Memory B cell (primary cell): ENCODE results near the gene PGBD5.
"Not testable (repeated sequence)": the region's sequence is repeated elsewhere in the genome, so short reads cannot be mapped to it uniquely, and the experiment has no call there.

Experiments used
- ATAC-seq: fragments of 150-1000 bp; cut with Tn5 transposase; 2 replicates; pipeline ENCODE4 v1.10.0; 2021; ENCODE audit warnings: low read depth, mild to moderate bottlenecking, moderate library complexity
- DNase-seq, 2 donors: peaks; one replicate each; pipeline ENCODE4 v3.0.0; 2022; ENCODE audit warnings: low spot score in 2 of 2
- H3K27ac Mint-ChIP-seq: one replicate; pipeline ENCODE4 v1.8.0; 2022; ENCODE audit warnings: mild to moderate bottlenecking, moderate library complexity, mixed read lengths
- H3K27me3 Mint-ChIP-seq: one replicate; pipeline ENCODE4 v1.8.0; 2022; ENCODE audit warnings: mixed read lengths
- H3K36me3 Mint-ChIP-seq: one replicate; pipeline ENCODE4 v1.8.0; 2022; ENCODE audit warnings: mild to moderate bottlenecking, mixed read lengths
- H3K4me1 Mint-ChIP-seq: one replicate; pipeline ENCODE4 v1.8.0; 2022; ENCODE audit warnings: mixed read lengths
- H3K4me3 Mint-ChIP-seq: one replicate; pipeline ENCODE4 v1.8.0; 2022; ENCODE audit warnings: mild to moderate bottlenecking, moderate library complexity, mixed read lengths
- H3K9me3 Mint-ChIP-seq: one replicate; pipeline ENCODE4 v1.8.0; 2022; ENCODE audit warnings: mixed read lengths

The PGBD5 gene, protein sequence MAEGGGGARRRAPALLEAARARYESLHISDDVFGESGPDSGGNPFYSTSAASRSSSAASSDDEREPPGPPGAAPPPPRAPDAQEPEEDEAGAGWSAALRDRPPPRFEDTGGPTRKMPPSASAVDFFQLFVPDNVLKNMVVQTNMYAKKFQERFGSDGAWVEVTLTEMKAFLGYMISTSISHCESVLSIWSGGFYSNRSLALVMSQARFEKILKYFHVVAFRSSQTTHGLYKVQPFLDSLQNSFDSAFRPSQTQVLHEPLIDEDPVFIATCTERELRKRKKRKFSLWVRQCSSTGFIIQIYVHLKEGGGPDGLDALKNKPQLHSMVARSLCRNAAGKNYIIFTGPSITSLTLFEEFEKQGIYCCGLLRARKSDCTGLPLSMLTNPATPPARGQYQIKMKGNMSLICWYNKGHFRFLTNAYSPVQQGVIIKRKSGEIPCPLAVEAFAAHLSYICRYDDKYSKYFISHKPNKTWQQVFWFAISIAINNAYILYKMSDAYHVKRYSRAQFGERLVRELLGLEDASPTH

GRCh38 chr1:230426246-230427093, at the start of gene PGBD5:
Gene PGBD5, minus strand, starts transcription at chr1:230426332. Its CDS starts 404 bp downstream, at chr1:230425928.
- H3K4me3 Mint-ChIP-seq, result peak within 1 kb of the TSS; percentile 76
- H3K27me3 Mint-ChIP-seq, result peaks cover 26% of the 10 kb centered on the region
- peak; percentile 42 to 69 for DNase-seq
- H3K36me3 Mint-ChIP-seq, result peaks cover 4% of the 10 kb centered on the region
- no peak within 1 kb of the TSS for H3K27ac Mint-ChIP-seq
- peaks cover 4% of the 10 kb centered on the region for H3K9me3 Mint-ChIP-seq
- peak; percentile 87 for ATAC-seq
- peaks cover 7% of the 10 kb centered on the region for H3K4me1 Mint-ChIP-seq

- H3K27me3 Mint-ChIP-seq, result peaks cover 17% of the 10 kb centered on the region
- H3K27ac Mint-ChIP-seq, ATAC-seq, H3K4me3 Mint-ChIP-seq, DNase-seq, H3K36me3 Mint-ChIP-seq, H3K4me1 Mint-ChIP-seq: not testable (repeated sequence)
- peaks cover 10% of the 10 kb centered on the region for H3K9me3 Mint-ChIP-seq
These were observed 48.8 kb upstream of the PGBD5 start for GRCh38 chr1:230474924-230475323.

DNA sequence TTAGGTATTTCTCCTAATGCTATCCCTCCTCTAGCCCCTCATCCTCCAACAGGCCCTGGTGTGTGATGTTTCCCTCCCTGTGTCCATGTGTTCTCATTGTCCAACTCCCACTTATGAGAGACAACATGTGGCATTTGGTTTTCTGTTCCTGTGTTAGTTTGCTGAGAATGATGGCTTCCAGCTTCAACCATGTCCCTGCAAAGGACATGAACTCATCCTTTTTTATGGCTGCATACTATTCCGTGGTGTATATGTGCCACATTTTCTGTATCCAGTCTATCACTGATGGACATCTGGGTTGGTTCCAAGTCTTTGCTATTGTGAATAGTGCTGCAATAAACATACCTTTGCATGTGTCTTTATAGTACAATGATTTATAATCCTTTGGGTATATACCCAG, 44.6 kb upstream of the PGBD5 start:
- not testable (repeated sequence) for ATAC-seq, H3K4me1 Mint-ChIP-seq, H3K4me3 Mint-ChIP-seq, H3K27ac Mint-ChIP-seq, H3K9me3 Mint-ChIP-seq, DNase-seq, H3K36me3 Mint-ChIP-seq
- peaks cover 12% of the 10 kb centered on the region for H3K27me3 Mint-ChIP-seq

DNA sequence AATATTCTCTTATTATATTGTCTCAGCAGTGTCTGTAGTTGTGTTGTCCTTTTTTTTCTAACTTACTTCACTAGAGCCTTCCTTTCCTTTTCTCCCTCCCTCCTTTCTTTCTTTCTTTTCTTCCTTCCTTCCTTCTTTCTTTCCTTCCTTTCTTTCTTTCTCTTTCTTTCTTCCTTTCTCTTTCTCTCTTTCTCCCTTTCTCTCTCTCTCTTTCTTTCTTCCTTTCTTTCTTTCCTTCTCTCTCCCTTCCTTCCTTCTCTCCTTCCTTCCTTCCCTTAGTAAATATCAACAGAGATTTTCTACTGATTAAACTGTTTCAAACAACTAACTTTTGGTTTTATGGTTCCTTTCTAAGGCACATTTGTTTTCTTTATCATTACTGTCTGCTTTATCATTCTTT, 43.1 kb upstream of the PGBD5 start:
- DNase-seq, result no peak
- Mint-ChIP-seq H3K27ac (no peak overlapping the region), H3K27me3 (peaks cover 7% of the 10 kb centered on the region), H3K4me3 (no peak overlapping the region), H3K36me3 (peaks cover 3% of the 10 kb centered on the region), H3K9me3 (peaks cover 9% of the 10 kb centered on the region), H3K4me1 (no peaks in the 10 kb centered on the region)
- no peak for ATAC-seq

DNA sequence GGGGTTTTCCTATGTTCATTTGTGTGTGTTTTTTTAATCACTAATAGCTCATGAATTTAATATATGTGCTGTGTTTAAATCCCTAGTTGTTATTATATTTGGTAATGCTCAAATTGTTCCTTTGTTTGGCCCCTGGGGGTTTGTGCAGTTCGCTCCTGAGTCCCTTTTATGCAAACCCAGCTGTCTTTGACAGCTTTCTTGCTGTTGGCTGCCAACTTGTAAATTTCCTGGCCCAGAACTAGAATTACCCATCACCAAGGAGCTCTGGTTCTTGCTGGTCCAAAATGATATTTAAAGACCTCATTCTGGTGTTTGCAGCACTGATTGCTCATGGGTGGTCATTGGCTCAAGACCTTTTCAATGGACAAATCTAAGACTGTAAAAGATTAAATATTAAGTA, 39.6 kb upstream of the PGBD5 start:
- Mint-ChIP-seq H3K36me3 (peaks cover 3% of the 10 kb centered on the region), H3K27ac (no peak overlapping the region), H3K9me3 (peaks cover 4% of the 10 kb centered on the region), H3K4me3 (no peak overlapping the region), H3K4me1 (no peaks in the 10 kb centered on the region), H3K27me3 (peaks cover 6% of the 10 kb centered on the region)
- DNase-seq (no peak), ATAC-seq (no peak)

DNA sequence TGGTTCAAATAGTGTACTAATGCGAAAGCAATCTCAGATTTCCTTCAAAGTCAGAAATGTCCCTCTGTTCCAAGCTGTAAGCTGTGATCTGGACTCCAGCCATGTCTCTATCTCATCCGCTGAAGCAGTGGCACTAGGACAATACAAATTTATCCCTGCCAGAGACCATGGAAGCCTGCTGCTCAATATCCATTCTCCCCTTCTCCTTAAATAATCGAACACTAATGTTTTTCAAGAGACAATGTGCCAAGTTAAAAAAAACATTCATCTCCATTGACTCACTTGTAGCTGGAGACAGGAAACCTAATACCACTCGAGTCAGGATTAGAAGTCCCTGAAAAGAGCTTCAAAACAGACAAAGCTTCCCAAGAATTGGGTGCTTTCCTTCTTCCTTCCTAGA, 38.5 kb upstream of the PGBD5 start:
- no peak for DNase-seq
- peaks cover 5% of the 10 kb centered on the region for H3K9me3 Mint-ChIP-seq
- H3K36me3 Mint-ChIP-seq, result peaks cover 3% of the 10 kb centered on the region
- no peaks in the 10 kb centered on the region for H3K4me1 Mint-ChIP-seq
- H3K4me3 Mint-ChIP-seq, result no peak overlapping the region
- no peak for ATAC-seq
- H3K27ac Mint-ChIP-seq, result no peak overlapping the region
- H3K27me3 Mint-ChIP-seq, result peaks cover 6% of the 10 kb centered on the region

- no peaks in the 10 kb centered on the region for H3K36me3 Mint-ChIP-seq
- no peak overlapping the region for H3K27ac Mint-ChIP-seq
- peaks cover 6% of the 10 kb centered on the region for H3K27me3 Mint-ChIP-seq
- H3K4me3 Mint-ChIP-seq, result no peak overlapping the region
- DNase-seq, result no peak
- H3K9me3 Mint-ChIP-seq, result peaks cover 2% of the 10 kb centered on the region
- H3K4me1 Mint-ChIP-seq, result peaks cover 1% of the 10 kb centered on the region
- ATAC-seq, result no peak
These were observed 37.6 kb upstream of the PGBD5 start for GRCh38 chr1:230463760-230464159.

- no peak for ATAC-seq
- no peak overlapping the region for H3K27ac Mint-ChIP-seq
- no peak for DNase-seq
- H3K27me3 Mint-ChIP-seq, result peaks cover 6% of the 10 kb centered on the region
- no peaks in the 10 kb centered on the region for H3K36me3 Mint-ChIP-seq
- H3K9me3 Mint-ChIP-seq, result peaks cover 3% of the 10 kb centered on the region
- peaks cover 3% of the 10 kb centered on the region for H3K4me1 Mint-ChIP-seq
- no peak overlapping the region for H3K4me3 Mint-ChIP-seq
These were observed 37.2 kb upstream of the PGBD5 start for GRCh38 chr1:230463326-230463725.

GRCh38 chr1:230459465-230459864, 33.3 kb upstream of the PGBD5 start:
- no peak overlapping the region for H3K4me3 Mint-ChIP-seq
- peaks cover 3% of the 10 kb centered on the region for H3K9me3 Mint-ChIP-seq
- no peak for ATAC-seq
- peaks cover 3% of the 10 kb centered on the region for H3K4me1 Mint-ChIP-seq
- DNase-seq, result no peak
- H3K27ac Mint-ChIP-seq, result no peak overlapping the region
- H3K36me3 Mint-ChIP-seq, result no peaks in the 10 kb centered on the region
- H3K27me3 Mint-ChIP-seq, result peaks cover 8% of the 10 kb centered on the region

- H3K4me3 Mint-ChIP-seq, result no peak overlapping the region
- DNase-seq (no peak), ATAC-seq (peak; percentile 43)
These were observed 32.4 kb upstream of the PGBD5 start for GRCh38 chr1:230458509-230458908.

GRCh38 chr1:230456478-230456877, 30.3 kb upstream of the PGBD5 start:
- Mint-ChIP-seq H3K9me3 (peaks cover 3% of the 10 kb centered on the region), H3K4me1 (peaks cover 3% of the 10 kb centered on the region), H3K4me3 (no peak overlapping the region), H3K36me3 (no peaks in the 10 kb centered on the region), H3K27me3 (peaks cover 8% of the 10 kb centered on the region), H3K27ac (no peak overlapping the region)
- DNase-seq (no peak), ATAC-seq (no peak)

More at GRCh38 chr1:230458509-230458908, 32.4 kb upstream of the PGBD5 start:
- no peaks in the 10 kb centered on the region for H3K36me3 Mint-ChIP-seq
- H3K27me3 Mint-ChIP-seq, result peaks cover 8% of the 10 kb centered on the region
- peaks cover 3% of the 10 kb centered on the region for H3K9me3 Mint-ChIP-seq
- H3K4me1 Mint-ChIP-seq, result peaks cover 3% of the 10 kb centered on the region
- H3K27ac Mint-ChIP-seq, result no peak overlapping the region

DNA sequence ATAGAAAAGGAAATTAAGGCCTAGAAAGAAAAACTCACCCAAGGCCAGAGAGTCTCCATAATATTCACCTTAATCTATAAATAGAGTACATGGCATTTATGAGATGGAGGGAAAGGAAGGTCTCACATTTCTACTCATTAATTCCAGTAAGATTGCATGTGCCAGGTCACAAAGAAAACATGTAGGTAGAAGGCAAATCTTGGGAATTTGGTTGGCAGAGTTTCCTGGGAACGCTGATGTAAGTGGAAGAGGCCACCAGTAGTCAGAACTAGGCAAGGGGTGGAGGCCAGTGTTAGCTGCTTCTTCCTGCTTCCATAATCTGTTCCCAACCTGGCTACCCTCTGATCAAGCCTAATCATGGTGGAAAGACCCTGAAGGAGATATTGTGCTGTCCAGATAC, 29.2 kb upstream of the PGBD5 start:
- Mint-ChIP-seq H3K4me3 (no peak overlapping the region), H3K27ac (no peak overlapping the region), H3K36me3 (no peaks in the 10 kb centered on the region), H3K27me3 (peaks cover 2% of the 10 kb centered on the region), H3K4me1 (peaks cover 3% of the 10 kb centered on the region), H3K9me3 (peaks cover 2% of the 10 kb centered on the region)
- ATAC-seq, result no peak
- DNase-seq, result no peak

DNA sequence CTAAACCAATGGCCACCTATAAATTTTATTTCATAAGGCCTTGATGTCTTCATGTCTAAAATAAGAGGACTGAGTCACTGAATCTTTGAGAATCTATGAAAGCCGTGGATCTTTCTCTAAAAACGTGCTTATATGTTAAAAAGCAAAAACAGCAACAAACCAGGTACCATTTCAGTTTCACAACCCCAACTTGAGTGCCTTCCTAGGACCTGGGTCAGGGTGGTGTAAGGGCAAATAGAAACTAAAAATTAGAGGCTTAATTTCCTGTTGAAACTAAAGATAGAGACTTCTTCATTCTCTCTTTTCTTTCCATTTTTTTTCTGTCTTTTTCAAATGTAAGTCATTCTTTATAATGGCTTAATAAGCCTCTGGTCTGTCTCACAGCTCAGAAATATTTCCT, 27.2 kb upstream of the PGBD5 start:
- ATAC-seq, result no peak
- no peaks in the 10 kb centered on the region for H3K36me3 Mint-ChIP-seq
- H3K4me1 Mint-ChIP-seq, result no peaks in the 10 kb centered on the region
- H3K4me3 Mint-ChIP-seq, result no peak overlapping the region
- H3K27ac Mint-ChIP-seq, result no peak overlapping the region
- peaks cover 3% of the 10 kb centered on the region for H3K27me3 Mint-ChIP-seq
- peaks cover under 1% of the 10 kb centered on the region for H3K9me3 Mint-ChIP-seq
- no peak for DNase-seq
